ENCODE results near the gene LOXL1. TPM values are rescaled to one million over a fixed set of nuclear protein-coding genes. Genes with fewer than 3 reads are reported as not detected.

The LOXL1 gene
- total RNA-seq, 1 experiment from 2014 or later = 8.3 TPM

GRCh38 chr15:73891328-73892315 lies 34.6 kb upstream of the LOXL1 start:
- H3K27ac ChIP-seq = no peak overlapping the region
- no peaks in the 10 kb centered on the region; the same call in 1 of the 2 replicates for H3K27me3 ChIP-seq (replicated peaks)
- H3K4me3 ChIP-seq = no peak overlapping the region
- H3K4me1 ChIP-seq (replicated peaks) = no peaks in the 10 kb centered on the region
- H3K36me3 ChIP-seq = no peaks in the 10 kb centered on the region
- H3K9me3 ChIP-seq (replicated peaks) = no peaks in the 10 kb centered on the region
- no peak for DNase-seq (ENCODE audit: low read depth in 1 of 2, low spot score in 2 of 2)

GRCh38 chr15:73892446-73893226 lies 33.6 kb upstream of the LOXL1 start:
- peaks cover 5% of the 10 kb centered on the region for H3K4me1 ChIP-seq (replicated peaks)
- no peak overlapping the region for H3K27ac ChIP-seq
- no peak for DNase-seq (ENCODE audit: low read depth in 1 of 2, low spot score in 2 of 2)
- H3K27me3 ChIP-seq (replicated peaks) = no peaks in the 10 kb centered on the region; the same call in 1 of the 2 replicates
- no peaks in the 10 kb centered on the region for H3K9me3 ChIP-seq (replicated peaks)
- no peaks in the 10 kb centered on the region for H3K36me3 ChIP-seq
- H3K4me3 ChIP-seq = no peak overlapping the region

- H3K4me3 ChIP-seq = no peak overlapping the region
- DNase-seq (ENCODE audit: low read depth in 1 of 2, low spot score in 2 of 2) = no peak
- H3K27ac ChIP-seq = no peak overlapping the region
- H3K4me1 ChIP-seq (replicated peaks) = peaks cover 10% of the 10 kb centered on the region
- no peaks in the 10 kb centered on the region for H3K9me3 ChIP-seq (replicated peaks)
- H3K27me3 ChIP-seq (replicated peaks) = no peaks in the 10 kb centered on the region
- H3K36me3 ChIP-seq = no peaks in the 10 kb centered on the region
These were observed 32.0 kb upstream of the LOXL1 start for GRCh38 chr15:73894133-73894814.

- Histone ChIP-seq H3K4me1 (replicated peaks) (peaks cover 14% of the 10 kb centered on the region), H3K9me3 (replicated peaks) (no peaks in the 10 kb centered on the region), H3K27me3 (replicated peaks) (no peaks in the 10 kb centered on the region), H3K4me3 (no peak overlapping the region), H3K36me3 (no peaks in the 10 kb centered on the region), H3K27ac (no peak overlapping the region; the same call in 1 of the 2 replicates)
- peak; percentile 52 to 66 for DNase-seq (ENCODE audit: low read depth in 1 of 2, low spot score in 2 of 2)
These were observed 28.6 kb upstream of the LOXL1 start for GRCh38 chr15:73897441-73898261.

- no peak for DNase-seq (ENCODE audit: low read depth in 1 of 2, low spot score in 2 of 2)
- Histone ChIP-seq H3K27ac (no peak overlapping the region), H3K4me1 (replicated peaks) (peaks cover 14% of the 10 kb centered on the region), H3K9me3 (replicated peaks) (no peaks in the 10 kb centered on the region), H3K27me3 (replicated peaks) (no peaks in the 10 kb centered on the region), H3K36me3 (no peaks in the 10 kb centered on the region), H3K4me3 (no peak overlapping the region)
These were observed 26.8 kb upstream of the LOXL1 start for GRCh38 chr15:73899197-73900094.

GRCh38 chr15:73900095-73900712 lies 26.1 kb upstream of the LOXL1 start:
- no peaks in the 10 kb centered on the region for H3K36me3 ChIP-seq
- H3K27ac ChIP-seq = no peak overlapping the region
- H3K27me3 ChIP-seq (replicated peaks) = no peaks in the 10 kb centered on the region
- no peak for DNase-seq (ENCODE audit: low read depth in 1 of 2, low spot score in 2 of 2)
- no peak overlapping the region for H3K4me3 ChIP-seq
- no peaks in the 10 kb centered on the region for H3K9me3 ChIP-seq (replicated peaks)
- H3K4me1 ChIP-seq (replicated peaks) = peaks cover 14% of the 10 kb centered on the region

- H3K9me3 ChIP-seq (replicated peaks) = no peaks in the 10 kb centered on the region
- H3K27me3 ChIP-seq (replicated peaks) = no peaks in the 10 kb centered on the region
- H3K4me3 ChIP-seq = no peak overlapping the region
- H3K27ac ChIP-seq = no peak overlapping the region
- no peak for DNase-seq (ENCODE audit: low read depth in 1 of 2, low spot score in 2 of 2)
- H3K4me1 ChIP-seq (replicated peaks) = peaks cover 14% of the 10 kb centered on the region
- H3K36me3 ChIP-seq = no peaks in the 10 kb centered on the region
These were observed 25.0 kb upstream of the LOXL1 start for GRCh38 chr15:73901126-73901810.

- DNase-seq (ENCODE audit: low read depth in 1 of 2, low spot score in 2 of 2) = no peak
- Histone ChIP-seq H3K27me3 (replicated peaks) (no peaks in the 10 kb centered on the region), H3K27ac (no peak overlapping the region), H3K4me3 (no peak overlapping the region), H3K36me3 (no peaks in the 10 kb centered on the region), H3K4me1 (replicated peaks) (peaks cover 13% of the 10 kb centered on the region), H3K9me3 (replicated peaks) (no peaks in the 10 kb centered on the region)
These were observed 23.9 kb upstream of the LOXL1 start for GRCh38 chr15:73902121-73903020.

GRCh38 chr15:73904026-73904815 lies 22.0 kb upstream of the LOXL1 start:
- H3K4me3 ChIP-seq = no peak overlapping the region
- H3K9me3 ChIP-seq (replicated peaks) = no peaks in the 10 kb centered on the region

GRCh38 chr15:73905225-73905827 lies 20.9 kb upstream of the LOXL1 start:
- no peak for DNase-seq (ENCODE audit: low read depth in 1 of 2, low spot score in 2 of 2)
- Histone ChIP-seq H3K9me3 (replicated peaks) (no peaks in the 10 kb centered on the region), H3K4me1 (replicated peaks) (no peaks in the 10 kb centered on the region), H3K27ac (no peak overlapping the region), H3K4me3 (no peak overlapping the region), H3K36me3 (no peaks in the 10 kb centered on the region), H3K27me3 (replicated peaks) (no peaks in the 10 kb centered on the region)

More at GRCh38 chr15:73904026-73904815, 22.0 kb upstream of the LOXL1 start:
- Histone ChIP-seq H3K36me3 (no peaks in the 10 kb centered on the region), H3K27me3 (replicated peaks) (no peaks in the 10 kb centered on the region), H3K27ac (no peak overlapping the region), H3K4me1 (replicated peaks) (peaks cover 4% of the 10 kb centered on the region; the same call in 1 of the 2 replicates)
- no peak for DNase-seq (ENCODE audit: low read depth in 1 of 2, low spot score in 2 of 2)

Data from SJSA1 (cell line).